ENCODE results near the gene PDLIM5. TPM values are rescaled to one million over a fixed set of nuclear protein-coding genes. Genes with fewer than 3 reads are reported as not detected.
"Not testable (repeated sequence)": the region's sequence is repeated elsewhere in the genome, so short reads cannot be mapped to it uniquely, and the experiment has no call there.

The PDLIM5 gene
- total RNA-seq, 1 donor from 2014 or later: 311 TPM

DNA sequence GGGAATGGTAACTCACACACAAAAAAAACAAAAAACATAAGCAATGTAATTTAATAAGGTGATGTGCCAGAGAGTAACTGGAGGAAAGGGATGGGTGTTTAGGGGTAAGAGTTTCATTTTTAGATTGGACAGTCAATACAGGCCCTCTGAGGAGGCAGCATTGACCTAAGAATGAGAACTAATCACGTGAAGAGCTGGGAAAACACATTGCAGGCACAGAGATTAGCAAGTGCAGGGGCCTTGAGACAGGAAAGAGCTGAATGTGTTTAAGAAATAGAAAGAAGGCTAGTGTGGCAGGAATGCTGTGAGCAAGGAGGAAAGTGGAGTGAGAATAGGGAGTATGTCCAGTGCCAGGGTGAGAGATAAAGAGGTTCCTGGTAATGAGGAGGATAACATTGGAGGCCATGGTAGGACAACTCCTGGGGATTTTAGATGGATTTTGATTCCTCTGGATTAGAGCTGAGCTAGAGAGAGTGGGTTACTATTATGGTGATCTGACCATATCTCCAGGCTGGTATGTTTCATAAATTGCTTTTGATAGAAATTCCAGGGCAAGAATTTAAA is 17.6 kb downstream of the PDLIM5 start:
- Histone ChIP-seq H3K4me3 (ENCODE audit: low read length in 3 of 3) (peak overlapping the region in 1 of 3 donors; percentile 16), H3K36me3 (ENCODE audit: control insufficient read depth in 3 of 3, insufficient read depth in 3 of 3, low read length in 3 of 3) (peaks cover 0 to 3% (median 0%) of the 10 kb centered on the region in 3 donors), H3K27ac (ENCODE audit: low read depth, low read length) (no peak overlapping the region), H3K9ac (ENCODE audit: low read depth in 1 of 3, low read length in 3 of 3) (no peak overlapping the region), H3K27me3 (ENCODE audit: control insufficient read depth in 3 of 3, insufficient read depth in 3 of 3, low read length in 3 of 3) (no peaks in the 10 kb centered on the region), H3K9me3 (ENCODE audit: control insufficient read depth in 3 of 3, low read length in 3 of 3) (no peaks in the 10 kb centered on the region), H3K4me1 (ENCODE audit: control insufficient read depth in 3 of 3, insufficient read depth in 3 of 3, low read length in 3 of 3) (peaks cover 32 to 40% (median 38%) of the 10 kb centered on the region in 3 donors)

DNA sequence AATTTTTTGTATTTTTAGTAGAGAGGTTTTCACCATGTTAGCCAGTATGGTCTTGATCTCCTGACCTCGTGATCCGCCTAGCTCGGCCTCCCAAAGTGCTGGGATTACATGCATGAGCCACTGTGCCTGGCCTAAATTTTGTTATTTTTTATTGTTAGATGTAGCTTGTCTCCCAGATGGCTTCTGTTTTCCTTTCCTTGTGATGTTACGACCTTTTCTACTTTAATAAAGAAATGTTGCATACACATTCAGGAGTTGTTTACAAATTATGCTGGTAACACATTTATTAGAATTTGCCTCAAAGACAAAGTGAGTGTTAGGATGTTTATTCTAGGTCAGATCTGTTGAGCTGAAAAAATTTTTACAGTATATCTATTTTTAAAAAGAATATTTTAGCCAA is 18.4 kb downstream of the PDLIM5 start:
- no peak overlapping the region for H3K9ac ChIP-seq (ENCODE audit: low read depth in 1 of 3, low read length in 3 of 3)
- H3K36me3 ChIP-seq (ENCODE audit: control insufficient read depth in 3 of 3, insufficient read depth in 3 of 3, low read length in 3 of 3): peaks cover 0 to 3% (median 0%) of the 10 kb centered on the region in 3 donors
- no peak overlapping the region for H3K4me3 ChIP-seq (ENCODE audit: low read length in 3 of 3)
- peaks cover 33 to 40% (median 38%) of the 10 kb centered on the region in 3 donors for H3K4me1 ChIP-seq (ENCODE audit: control insufficient read depth in 3 of 3, insufficient read depth in 3 of 3, low read length in 3 of 3)
- peak overlapping the region; percentile 17 for H3K27ac ChIP-seq (ENCODE audit: low read depth, low read length)
- no peaks in the 10 kb centered on the region for H3K9me3 ChIP-seq (ENCODE audit: control insufficient read depth in 3 of 3, low read length in 3 of 3)
- no peaks in the 10 kb centered on the region for H3K27me3 ChIP-seq (ENCODE audit: control insufficient read depth in 3 of 3, insufficient read depth in 3 of 3, low read length in 3 of 3)

DNA sequence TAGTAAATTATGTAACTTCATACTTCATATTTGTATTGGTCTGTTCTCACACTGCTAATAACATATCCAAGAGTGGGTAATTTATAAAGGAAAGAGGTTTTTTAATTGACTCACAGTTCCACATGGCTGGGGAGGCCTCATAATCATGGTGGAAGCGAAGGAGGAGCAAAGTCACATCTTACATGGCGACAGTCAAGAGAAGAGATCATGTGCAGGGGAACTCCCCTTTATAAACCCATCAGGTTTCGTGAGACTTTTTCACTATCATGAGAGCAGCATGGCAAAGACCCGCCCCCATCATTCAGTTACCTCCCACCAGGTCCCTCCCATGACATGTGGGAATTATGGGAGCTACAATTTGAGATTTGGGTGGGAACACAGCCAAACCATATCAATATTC is 19.0 kb downstream of the PDLIM5 start:
- not testable (repeated sequence) for H3K27ac ChIP-seq (ENCODE audit: low read depth, low read length); H3K36me3 ChIP-seq (ENCODE audit: control insufficient read depth in 3 of 3, insufficient read depth in 3 of 3, low read length in 3 of 3); H3K9ac ChIP-seq (ENCODE audit: low read depth in 1 of 3, low read length in 3 of 3); H3K27me3 ChIP-seq (ENCODE audit: control insufficient read depth in 3 of 3, insufficient read depth in 3 of 3, low read length in 3 of 3); H3K9me3 ChIP-seq (ENCODE audit: control insufficient read depth in 3 of 3, low read length in 3 of 3); H3K4me3 ChIP-seq (ENCODE audit: low read length in 3 of 3)
- H3K4me1 ChIP-seq (ENCODE audit: control insufficient read depth in 3 of 3, insufficient read depth in 3 of 3, low read length in 3 of 3): peaks cover 34 to 35% (median 35%) of the 10 kb centered on the region in 3 donors

GRCh38 chr4:94472056-94472826 is 20.5 kb downstream of the PDLIM5 start:
- Histone ChIP-seq H3K4me1 (ENCODE audit: control insufficient read depth in 3 of 3, insufficient read depth in 3 of 3, low read length in 3 of 3) (peaks cover 34 to 37% (median 37%) of the 10 kb centered on the region in 3 donors), H3K9me3 (ENCODE audit: control insufficient read depth in 3 of 3, low read length in 3 of 3) (no peaks in the 10 kb centered on the region), H3K27me3 (ENCODE audit: control insufficient read depth in 3 of 3, insufficient read depth in 3 of 3, low read length in 3 of 3) (no peaks in the 10 kb centered on the region), H3K9ac (ENCODE audit: low read depth in 1 of 3, low read length in 3 of 3) (no peak overlapping the region), H3K4me3 (ENCODE audit: low read length in 3 of 3) (no peak overlapping the region), H3K27ac (ENCODE audit: low read depth, low read length) (no peak overlapping the region), H3K36me3 (ENCODE audit: control insufficient read depth in 3 of 3, insufficient read depth in 3 of 3, low read length in 3 of 3) (no peaks in the 10 kb centered on the region)

DNA sequence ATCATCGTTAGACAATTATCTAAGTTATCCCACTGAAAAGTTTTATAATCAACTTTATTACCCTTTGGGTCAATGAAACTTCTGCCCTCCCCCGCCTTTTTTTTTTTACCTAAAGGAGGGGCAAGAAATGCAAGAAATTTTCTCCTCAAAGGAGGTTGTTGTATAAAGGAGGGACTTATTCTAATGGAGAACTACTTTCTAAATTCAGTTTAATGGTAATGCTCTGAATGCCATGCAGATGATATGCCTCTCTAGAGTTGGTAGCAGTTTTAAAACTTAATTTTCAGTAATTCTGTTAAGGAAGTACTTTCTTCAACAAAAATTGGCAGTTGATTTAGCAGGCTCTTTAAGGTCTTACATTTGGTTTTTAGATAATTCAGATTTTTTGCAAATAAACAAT is 23.3 kb downstream of the PDLIM5 start:
- no peak overlapping the region for H3K4me3 ChIP-seq (ENCODE audit: low read length in 3 of 3)
- peaks cover 21 to 36% (median 24%) of the 10 kb centered on the region in 3 donors for H3K4me1 ChIP-seq (ENCODE audit: control insufficient read depth in 3 of 3, insufficient read depth in 3 of 3, low read length in 3 of 3)
- H3K27me3 ChIP-seq (ENCODE audit: control insufficient read depth in 3 of 3, insufficient read depth in 3 of 3, low read length in 3 of 3): no peaks in the 10 kb centered on the region
- H3K27ac ChIP-seq (ENCODE audit: low read depth, low read length): no peak overlapping the region
- no peak overlapping the region for H3K9ac ChIP-seq (ENCODE audit: low read depth in 1 of 3, low read length in 3 of 3)
- no peaks in the 10 kb centered on the region for H3K36me3 ChIP-seq (ENCODE audit: control insufficient read depth in 3 of 3, insufficient read depth in 3 of 3, low read length in 3 of 3)
- H3K9me3 ChIP-seq (ENCODE audit: control insufficient read depth in 3 of 3, low read length in 3 of 3): no peaks in the 10 kb centered on the region

- Histone ChIP-seq H3K27ac (ENCODE audit: low read depth, low read length) (no peak overlapping the region), H3K36me3 (ENCODE audit: control insufficient read depth in 3 of 3, insufficient read depth in 3 of 3, low read length in 3 of 3) (no peaks in the 10 kb centered on the region), H3K27me3 (ENCODE audit: control insufficient read depth in 3 of 3, insufficient read depth in 3 of 3, low read length in 3 of 3) (no peaks in the 10 kb centered on the region), H3K9ac (ENCODE audit: low read depth in 1 of 3, low read length in 3 of 3) (no peak overlapping the region), H3K4me1 (ENCODE audit: control insufficient read depth in 3 of 3, insufficient read depth in 3 of 3, low read length in 3 of 3) (peaks cover 28 to 42% (median 29%) of the 10 kb centered on the region in 3 donors), H3K9me3 (ENCODE audit: control insufficient read depth in 3 of 3, low read length in 3 of 3) (no peaks in the 10 kb centered on the region), H3K4me3 (ENCODE audit: low read length in 3 of 3) (no peak overlapping the region)
Observed at GRCh38 chr4:94475794-94476193, 24.1 kb downstream of the PDLIM5 start.

DNA sequence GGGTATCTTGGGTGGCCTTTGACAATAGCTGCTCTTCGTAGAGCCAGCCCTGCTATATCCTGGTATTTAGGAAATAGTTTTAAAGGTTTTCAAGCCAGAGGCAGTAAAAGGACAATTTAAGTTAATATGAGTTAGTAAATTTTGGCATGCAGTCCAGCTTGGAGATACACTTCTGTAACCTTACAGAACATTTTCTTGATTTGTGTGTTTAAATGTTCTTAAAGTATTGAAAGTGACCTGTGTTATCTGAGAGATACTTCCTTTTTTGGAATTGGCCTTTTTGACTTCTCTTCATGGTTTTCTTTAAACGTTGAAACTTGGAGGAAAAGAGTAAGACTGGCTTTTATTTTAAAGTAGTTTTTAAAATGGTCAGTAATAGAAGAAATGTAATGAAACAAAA is 25.5 kb downstream of the PDLIM5 start:
- peaks cover 24 to 42% (median 26%) of the 10 kb centered on the region in 3 donors for H3K4me1 ChIP-seq (ENCODE audit: control insufficient read depth in 3 of 3, insufficient read depth in 3 of 3, low read length in 3 of 3)

GRCh38 chr4:94478805-94479204 is 27.1 kb downstream of the PDLIM5 start:
- H3K36me3 ChIP-seq (ENCODE audit: control insufficient read depth in 3 of 3, insufficient read depth in 3 of 3, low read length in 3 of 3); H3K9ac ChIP-seq (ENCODE audit: low read depth in 1 of 3, low read length in 3 of 3); H3K27ac ChIP-seq (ENCODE audit: low read depth, low read length); H3K9me3 ChIP-seq (ENCODE audit: control insufficient read depth in 3 of 3, low read length in 3 of 3); H3K4me3 ChIP-seq (ENCODE audit: low read length in 3 of 3); H3K27me3 ChIP-seq (ENCODE audit: control insufficient read depth in 3 of 3, insufficient read depth in 3 of 3, low read length in 3 of 3): not testable (repeated sequence)
- peaks cover 18 to 42% (median 23%) of the 10 kb centered on the region in 3 donors for H3K4me1 ChIP-seq (ENCODE audit: control insufficient read depth in 3 of 3, insufficient read depth in 3 of 3, low read length in 3 of 3)

More for the DNA sequence above, 25.5 kb downstream of the PDLIM5 start:
- Histone ChIP-seq H3K9ac (ENCODE audit: low read depth in 1 of 3, low read length in 3 of 3) (no peak overlapping the region), H3K9me3 (ENCODE audit: control insufficient read depth in 3 of 3, low read length in 3 of 3) (no peaks in the 10 kb centered on the region), H3K4me3 (ENCODE audit: low read length in 3 of 3) (no peak overlapping the region), H3K27me3 (ENCODE audit: control insufficient read depth in 3 of 3, insufficient read depth in 3 of 3, low read length in 3 of 3) (no peaks in the 10 kb centered on the region), H3K27ac (ENCODE audit: low read depth, low read length) (peak overlapping the region; percentile 15), H3K36me3 (ENCODE audit: control insufficient read depth in 3 of 3, insufficient read depth in 3 of 3, low read length in 3 of 3) (no peaks in the 10 kb centered on the region)

DNA sequence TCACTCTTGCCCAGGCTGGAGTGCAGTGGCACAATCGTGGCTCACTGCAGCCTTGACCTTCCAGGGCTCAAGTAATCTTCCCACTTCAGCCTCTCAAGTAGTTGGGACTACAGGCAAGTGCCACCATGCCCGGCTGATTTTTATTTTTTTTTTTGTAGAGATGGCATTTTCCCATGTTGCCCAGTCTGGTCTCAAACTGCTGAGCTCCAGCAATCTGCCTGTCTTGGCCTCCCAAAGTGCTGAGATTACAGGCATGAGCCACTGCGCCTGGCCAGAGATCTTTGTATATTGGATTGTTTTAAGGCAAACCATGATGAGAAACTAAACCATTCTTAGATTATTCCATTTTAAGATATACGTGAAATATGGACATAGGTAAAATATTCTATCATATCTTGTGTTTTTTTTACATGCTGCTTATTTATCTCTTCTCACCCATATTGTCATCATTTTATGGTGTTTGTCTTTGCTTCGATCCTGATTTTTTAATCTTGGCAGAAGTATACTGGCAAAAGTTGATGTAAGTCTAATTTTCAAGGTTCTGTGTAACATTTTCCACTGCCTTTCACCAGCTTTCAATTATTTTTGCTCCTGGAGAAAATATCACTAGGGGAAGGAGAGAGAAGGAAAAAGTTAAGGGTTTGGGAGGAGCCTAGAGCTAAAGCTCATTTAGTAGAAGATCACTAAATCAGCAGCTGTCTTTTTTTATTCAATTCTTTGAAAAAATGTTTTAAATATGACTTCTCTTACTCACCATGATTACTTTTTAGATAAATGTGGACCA is 27.8 kb downstream of the PDLIM5 start:
- Histone ChIP-seq H3K36me3 (ENCODE audit: control insufficient read depth in 3 of 3, insufficient read depth in 3 of 3, low read length in 3 of 3) (no peaks in the 10 kb centered on the region), H3K4me1 (ENCODE audit: control insufficient read depth in 3 of 3, insufficient read depth in 3 of 3, low read length in 3 of 3) (peaks cover 18 to 41% (median 28%) of the 10 kb centered on the region in 3 donors), H3K27ac (ENCODE audit: low read depth, low read length) (no peak overlapping the region), H3K4me3 (ENCODE audit: low read length in 3 of 3) (no peak overlapping the region), H3K9me3 (ENCODE audit: control insufficient read depth in 3 of 3, low read length in 3 of 3) (no peaks in the 10 kb centered on the region), H3K27me3 (ENCODE audit: control insufficient read depth in 3 of 3, insufficient read depth in 3 of 3, low read length in 3 of 3) (no peaks in the 10 kb centered on the region), H3K9ac (ENCODE audit: low read depth in 1 of 3, low read length in 3 of 3) (no peak overlapping the region)

Measured in skeletal muscle tissue (tissue), 4 donors.